Activated naive CD4-positive, alpha-beta T cell treated with anti-CD3 and anti-CD28 coated beads, Interleukin-2, amount 50 U/mL, for 72 hours (primary cell): ENCODE data around the gene SHISA3. TPM values are rescaled to one million over a fixed set of nuclear protein-coding genes. Genes with fewer than 3 reads are reported as not detected.
"Not testable (repeated sequence)": the region's sequence is repeated elsewhere in the genome, so short reads cannot be mapped to it uniquely, and the experiment has no call there.

Experiments used
- ATAC-seq, 2 donors: fragments of 150-1000 bp; cut with Tn5 transposase; 2 replicates each; pipeline ENCODE4 v1.10.0; 2021; ENCODE audit warnings: mild to moderate bottlenecking in 2 of 2, moderate library complexity in 2 of 2
- DNase-seq, 2 donors: peaks; one replicate each; pipeline ENCODE4 v3.0.0; 2021 to 2022; ENCODE audit warnings: low spot score in 2 of 2
- H3K27ac Mint-ChIP-seq, 2 donors: one replicate each; pipeline ENCODE4 v1.8.0; 2022; ENCODE audit warnings: mild to moderate bottlenecking in 2 of 2, mixed read lengths in 2 of 2
- H3K36me3 Mint-ChIP-seq, 2 donors: one replicate each; pipeline ENCODE4 v1.8.0; 2022; ENCODE audit warnings: mixed read lengths in 2 of 2
- H3K9me3 Mint-ChIP-seq, 2 donors: one replicate each; pipeline ENCODE4 v1.8.0; 2022; ENCODE audit warnings: mixed read lengths in 2 of 2
- total RNA-seq, 2 donors: library from RNA; stranded (reverse); gene quantifications; one replicate each; pipeline ENCODE4 v1.2.3, GENCODE V29; 2022

SHISA3 gene
- total RNA-seq = not detected

GRCh38 chr4:42396752-42397634, at the start of gene SHISA3:
Gene SHISA3, plus strand, starts transcription at chr4:42397488. Its CDS starts 569 bp downstream, at chr4:42398057.
- no peaks in the 10 kb centered on the region for H3K9me3 Mint-ChIP-seq
- no peak within 1 kb of the TSS for H3K27ac Mint-ChIP-seq
- DNase-seq (peak in 1 of 2 donors; percentile 25), ATAC-seq (peak; percentile 66 to 67)
- peaks cover 8% of the 10 kb centered on the region in 2 donors for H3K36me3 Mint-ChIP-seq

- no peak for DNase-seq
- H3K27ac Mint-ChIP-seq = no peak overlapping the region
- H3K9me3 Mint-ChIP-seq = no peaks in the 10 kb centered on the region
- ATAC-seq = no peak
- no peaks in the 10 kb centered on the region for H3K36me3 Mint-ChIP-seq
Observed at GRCh38 chr4:42348247-42348646, 49.0 kb upstream of the SHISA3 start.

GRCh38 chr4:42348692-42349091, 48.6 kb upstream of the SHISA3 start:
- Mint-ChIP-seq H3K27ac (no peak overlapping the region), H3K9me3 (no peaks in the 10 kb centered on the region), H3K36me3 (no peaks in the 10 kb centered on the region)
- ATAC-seq = no peak
- no peak for DNase-seq

- H3K36me3 Mint-ChIP-seq = no peaks in the 10 kb centered on the region
- no peak for ATAC-seq
- DNase-seq = no peak
- no peak overlapping the region for H3K27ac Mint-ChIP-seq
- H3K9me3 Mint-ChIP-seq = no peaks in the 10 kb centered on the region
Observed at GRCh38 chr4:42350611-42351182, 46.6 kb upstream of the SHISA3 start.

GRCh38 chr4:42352049-42352448, 45.2 kb upstream of the SHISA3 start:
- ATAC-seq (no peak), DNase-seq (no peak)
- H3K27ac Mint-ChIP-seq = no peak overlapping the region
- no peaks in the 10 kb centered on the region for H3K36me3 Mint-ChIP-seq
- H3K9me3 Mint-ChIP-seq = no peaks in the 10 kb centered on the region

GRCh38 chr4:42357325-42357724, 40.0 kb upstream of the SHISA3 start:
- H3K27ac Mint-ChIP-seq = no peak overlapping the region
- H3K9me3 Mint-ChIP-seq = no peaks in the 10 kb centered on the region
- ATAC-seq = peak in 1 of 2 donors; percentile 69
- no peaks in the 10 kb centered on the region for H3K36me3 Mint-ChIP-seq
- DNase-seq = no peak

- no peak for DNase-seq
- H3K27ac Mint-ChIP-seq = no peak overlapping the region
- H3K36me3 Mint-ChIP-seq = no peaks in the 10 kb centered on the region
- ATAC-seq = no peak
- no peaks in the 10 kb centered on the region for H3K9me3 Mint-ChIP-seq
Observed at GRCh38 chr4:42359711-42360110, 37.6 kb upstream of the SHISA3 start.

- DNase-seq (no peak), ATAC-seq (no peak)
- H3K36me3 Mint-ChIP-seq = no peaks in the 10 kb centered on the region
- no peak overlapping the region for H3K27ac Mint-ChIP-seq
- H3K9me3 Mint-ChIP-seq = no peaks in the 10 kb centered on the region
Observed at GRCh38 chr4:42360256-42360669, 37.0 kb upstream of the SHISA3 start.

GRCh38 chr4:42361456-42361855, 35.8 kb upstream of the SHISA3 start:
- Mint-ChIP-seq H3K9me3 (no peaks in the 10 kb centered on the region), H3K27ac (no peak overlapping the region), H3K36me3 (no peaks in the 10 kb centered on the region)
- DNase-seq (no peak), ATAC-seq (no peak)

- no peaks in the 10 kb centered on the region for H3K9me3 Mint-ChIP-seq
- ATAC-seq (no peak), DNase-seq (no peak)
- no peaks in the 10 kb centered on the region for H3K36me3 Mint-ChIP-seq
- no peak overlapping the region for H3K27ac Mint-ChIP-seq
Observed at GRCh38 chr4:42362591-42362990, 34.7 kb upstream of the SHISA3 start.

- ATAC-seq (no peak), DNase-seq (no peak)
- Mint-ChIP-seq H3K27ac (no peak overlapping the region), H3K9me3 (no peaks in the 10 kb centered on the region), H3K36me3 (no peaks in the 10 kb centered on the region)
Observed at GRCh38 chr4:42363614-42364013, 33.7 kb upstream of the SHISA3 start.

GRCh38 chr4:42364266-42365053, 32.8 kb upstream of the SHISA3 start:
- ATAC-seq (no peak), DNase-seq (no peak)
- H3K27ac Mint-ChIP-seq = no peak overlapping the region
- no peaks in the 10 kb centered on the region for H3K9me3 Mint-ChIP-seq
- no peaks in the 10 kb centered on the region for H3K36me3 Mint-ChIP-seq

- Mint-ChIP-seq H3K36me3 (no peaks in the 10 kb centered on the region), H3K27ac (no peak overlapping the region), H3K9me3 (no peaks in the 10 kb centered on the region)
- DNase-seq = no peak
- ATAC-seq = no peak
Observed at GRCh38 chr4:42366959-42367358, 30.3 kb upstream of the SHISA3 start.

- Mint-ChIP-seq H3K27ac (no peak overlapping the region), H3K36me3 (no peaks in the 10 kb centered on the region), H3K9me3 (no peaks in the 10 kb centered on the region)
- ATAC-seq = no peak
- no peak for DNase-seq
Observed at GRCh38 chr4:42369489-42369888, 27.8 kb upstream of the SHISA3 start.

GRCh38 chr4:42371305-42372252, 25.7 kb upstream of the SHISA3 start:
- ATAC-seq = no peak
- Mint-ChIP-seq H3K27ac (no peak overlapping the region), H3K36me3 (no peaks in the 10 kb centered on the region), H3K9me3 (no peaks in the 10 kb centered on the region)
- no peak for DNase-seq

GRCh38 chr4:42372303-42372702, 25.0 kb upstream of the SHISA3 start:
- DNase-seq, H3K27ac Mint-ChIP-seq, H3K36me3 Mint-ChIP-seq, ATAC-seq, H3K9me3 Mint-ChIP-seq: not testable (repeated sequence)
